Endothelial cell of umbilical vein (primary cell): ENCODE data around the gene FRMD4A. TPM values are rescaled to one million over a fixed set of nuclear protein-coding genes. Genes with fewer than 3 reads are reported as not detected.

ENCODE experiments used
- BruUV-seq: library from RNA; stranded (reverse); fragments of 400-500 nt; replicated peaks from 2 replicates; lab custom pipeline; 2021; lab: Mats Ljungman, UMichigan
- CTCF ChIA-PET: fragments of 300-600, 350-600 bp; sonication (Branson Sonifier 250); formaldehyde crosslinking; loops from one replicate; lab custom pipeline; 2021; ENCODE audit warnings: antibody characterized with exemption, inconsistent platforms; lab: Charles Lee
- POLR2A ChIA-PET: fragments of 300-600, 350-600 bp; sonication (Branson Sonifier 250); formaldehyde crosslinking; loops from one replicate; lab custom pipeline; 2021; ENCODE audit warnings: antibody characterized with exemption, inconsistent platforms; lab: Charles Lee
- DNase-seq: peaks from one replicate; pipeline ENCODE4 v3.0.0-alpha.2; 2011; ENCODE audit warnings: low read depth, low spot score
- FAIRE-seq: peaks from 2 replicates; lab custom pipeline; 2011; peaks lifted over from hg19 to GRCh38; lab: Jason Lieb, UNC
- H2AFZ ChIP-seq: 2 replicates; pipeline ENCODE4 v1.6.0; 2012; ENCODE audit warnings: low read depth, low read length, control low read depth, inconsistent platforms
- H3K27ac ChIP-seq: 2 replicates; pipeline ENCODE4 v1.5.1; 2011; ENCODE audit warnings: low read depth, mild to moderate bottlenecking, control low read depth, low read length, moderate library complexity; ENCODE audit not compliant: insufficient read depth
- H3K27me3 ChIP-seq, 2 experiments: 2 replicates each; pipeline versions ENCODE4 v1.6.0 to v1.6.1; 2011; ENCODE audit warnings: low read length in 2 of 2, mixed read lengths in 1 of 2; ENCODE audit not compliant: control insufficient read depth in 2 of 2, insufficient read depth in 2 of 2
- H3K36me3 ChIP-seq, 2 experiments: 2 replicates in 1 of 2; 3 replicates in 1 of 2; pipeline ENCODE4 v1.5.1; 2011; ENCODE audit warnings: low read length in 2 of 2, mild to moderate bottlenecking in 1 of 2, moderate library complexity in 1 of 2; ENCODE audit not compliant: control insufficient read depth in 2 of 2, insufficient read depth in 2 of 2; ENCODE audit errors: extremely low read depth in 1 of 2
- H3K4me1 ChIP-seq: 3 replicates; pipeline ENCODE4 v1.5.1; 2011; ENCODE audit warnings: mild to moderate bottlenecking, low read length; ENCODE audit not compliant: control insufficient read depth, insufficient read depth; ENCODE audit errors: extremely low read depth
- H3K4me2 ChIP-seq: 2 replicates; pipeline ENCODE4 v1.6.1; 2011; ENCODE audit warnings: low read length, control low read depth, mixed read lengths; ENCODE audit not compliant: insufficient read depth
- H3K4me3 ChIP-seq, 3 experiments: fragments of 200-600 bp in 1 of 3; sonication (generic), shearing (Covaris generic) in 1 of 3; replicated peaks in 1 of 3; 2 replicates each; pipeline ENCODE4 v1.5.1; 2011 to 2016; ENCODE audit warnings: control low read depth in 3 of 3, low read length in 3 of 3, mild to moderate bottlenecking in 2 of 3, inconsistent platforms in 1 of 3, low read depth in 1 of 3, moderate library complexity in 1 of 3; ENCODE audit not compliant: insufficient read depth in 1 of 3
- H3K79me2 ChIP-seq: 2 replicates; pipeline ENCODE4 v1.6.0; 2012; ENCODE audit warnings: low read length, inconsistent platforms; ENCODE audit not compliant: control insufficient read depth, insufficient read depth
- H3K9ac ChIP-seq: replicated peaks from 2 replicates; pipeline ENCODE3; 2011; ENCODE audit warnings: low read length, control low read depth; ENCODE audit not compliant: insufficient read depth; ENCODE audit errors: extremely low read depth
- H3K9me1 ChIP-seq: replicated peaks from 3 replicates; pipeline ENCODE4 v1.6.0; 2011; ENCODE audit warnings: mild to moderate bottlenecking, low read length; ENCODE audit not compliant: control insufficient read depth, insufficient read depth; ENCODE audit errors: extremely low read depth
- H3K9me3 ChIP-seq: replicated peaks from 2 replicates; pipeline ENCODE4 v1.5.1; 2012; ENCODE audit warnings: low read length, inconsistent platforms; ENCODE audit not compliant: control insufficient read depth, insufficient read depth
- H4K20me1 ChIP-seq: replicated peaks from 2 replicates; pipeline ENCODE3; 2011; ENCODE audit warnings: mild to moderate bottlenecking, low read length; ENCODE audit not compliant: control insufficient read depth, insufficient read depth; ENCODE audit errors: extremely low read depth
- CTCF ChIP-seq, 2 donors: IDR thresholded peaks; 1 replicate in 1 of 2; 2 replicates in 1 of 2; pipeline ENCODE4 v1.5.1; 2011; ENCODE audit warnings: low read length in 2 of 2, mild to moderate bottlenecking in 2 of 2, moderate library complexity in 2 of 2, control low read depth in 1 of 2, inconsistent platforms in 1 of 2, low read depth in 1 of 2; ENCODE audit not compliant: insufficient read depth in 1 of 2; ENCODE audit errors: extremely low read depth in 1 of 2
- EZH2 ChIP-seq: IDR thresholded peaks from 2 replicates; pipeline ENCODE4 v1.6.1; 2012; ENCODE audit warnings: borderline replicate concordance, low read depth, mild to moderate bottlenecking, moderate library complexity, low read length, inconsistent platforms; ENCODE audit not compliant: severe bottlenecking
- FOS ChIP-seq: IDR thresholded peaks from 2 replicates; pipeline ENCODE4 v1.6.1; 2011; ENCODE audit warnings: mild to moderate bottlenecking, low read length, moderate library complexity, borderline replicate concordance; ENCODE audit not compliant: insufficient read depth
- GATA2 ChIP-seq: IDR thresholded peaks from 2 replicates; pipeline ENCODE4 v1.7.0; 2011; ENCODE audit warnings: low read depth, mild to moderate bottlenecking, moderate library complexity, mixed read lengths, low read length; ENCODE audit not compliant: insufficient read length, insufficient read depth
- JUN ChIP-seq: IDR thresholded peaks from 2 replicates; pipeline ENCODE4 v1.6.1; 2011; ENCODE audit warnings: borderline replicate concordance, low read depth; ENCODE audit not compliant: insufficient read length, insufficient read depth
- MAX ChIP-seq: IDR thresholded peaks from 2 replicates; pipeline ENCODE4 v1.6.1; 2011; ENCODE audit not compliant: insufficient read depth, insufficient read length
- MYC ChIP-seq: IDR thresholded peaks from one replicate; pipeline ENCODE4 v1.6.1; 2011; ENCODE audit warnings: mild to moderate bottlenecking, low read depth, low read length
- POLR2A ChIP-seq: IDR thresholded peaks from 2 replicates; pipeline ENCODE4 v1.6.1; 2012; ENCODE audit warnings: low read depth, mild to moderate bottlenecking, control low read depth, low read length
- POLR2AphosphoS5 ChIP-seq: IDR thresholded peaks from 2 replicates; pipeline ENCODE4 v1.6.1; 2012; ENCODE audit warnings: low read depth, mild to moderate bottlenecking, control low read depth, low read length, moderate library complexity; ENCODE audit not compliant: insufficient read depth
- dilution Hi-C: fragments of 300-500 bp; cut with MboI; formaldehyde crosslinking; loops from one replicate; pipeline ENCODE4 v1.15.0; 2019; ENCODE audit warnings: low sequenced_read_pairs; ENCODE audit not compliant: extremely low pct_ligation_motif_present
- intact Hi-C: fragments of 100-400 bp; cut with micrococcal nuclease; formaldehyde crosslinking; loops from one replicate; pipeline ENCODE4 v1.10.0; 2022
- polyA plus RNA-seq, 4 experiments: library from polyadenylated mRNA; depleted of rRNA in 3 of 4; stranded (reverse) in 3 of 4; unstranded in 1 of 4; fragments of >200 nt; gene quantifications; 2 replicates each; pipeline versions ENCODE4 v1.2.1 to v1.2.3, GENCODE V29; 2011 to 2012; ENCODE audit warnings: missing spikeins in 1 of 4
- total RNA-seq: library from RNA; stranded (reverse); gene quantifications from 2 replicates; pipeline ENCODE4 v1.2.3, GENCODE V29; 2021

FRMD4A gene
- total and polyA plus RNA-seq, 2 donors (not counting 3 experiments of a cell fraction or from before 2014, with no cell fraction given): 123 to 148 TPM

GRCh38 chr10:13823096-13823708 is 507.5 kb downstream of the FRMD4A start:
- Histone ChIP-seq H2AFZ (no peak overlapping the region), H3K79me2 (peaks cover 97% of the 10 kb centered on the region), H3K9me1 (no peaks in the 10 kb centered on the region), H3K36me3 (peaks cover 0 to 2% of the 10 kb centered on the region in 2 experiments), H3K9me3 (no peaks in the 10 kb centered on the region), H4K20me1 (peaks cover 3% of the 10 kb centered on the region), H3K9ac (no peak overlapping the region), H3K4me3 (no peak overlapping the region), H3K27ac (no peak overlapping the region), H3K27me3 (no peaks in the 10 kb centered on the region), H3K4me1 (peaks cover 14% of the 10 kb centered on the region), H3K4me2 (no peak overlapping the region)
- no peak for TF ChIP-seq MAX
- no peak for TF ChIP-seq POLR2A
- TF ChIP-seq JUN: no peak
- no peak for TF ChIP-seq EZH2
- TF ChIP-seq CTCF (IDR thresholded peaks at IDR 0.05; ENCODE audit: extremely low read depth in 1 of 2, insufficient read depth in 1 of 2, low read depth in 1 of 2, low read length in 2 of 2): no peak
- TF ChIP-seq GATA2: no peak
- no peak for TF ChIP-seq FOS
- no peak for TF ChIP-seq POLR2AphosphoS5
- no peak for TF ChIP-seq MYC
- no peak for FAIRE-seq
- CTCF ChIA-PET: interaction anchor here (1.5 kb wide), 1 partner anchor 59 kb away, joined by 3 read pairs; no protein-coding TSS in a partner anchor
- no TSS peak for BruUV-seq
- POLR2A ChIA-PET: no interaction called here
- DNase-seq: no peak
- intact Hi-C loops (no loop called here), dilution Hi-C loops (no loop called here)
